Loucy (cell line): ENCODE data around the gene MAN1B1.

ENCODE experiments used
- H2AFZ ChIP-seq: fragments of 200-600 bp; sonication (generic); 2 replicates; pipeline ENCODE4 v1.6.0; 2016; ENCODE audit warnings: antibody characterized with exemption, mild to moderate bottlenecking, low read length, moderate library complexity
- H3F3A ChIP-seq: fragments of 200-600 bp; 2 replicates; pipeline ENCODE4 v1.6.0; 2016; ENCODE audit warnings: antibody characterized with exemption, low read depth, mild to moderate bottlenecking
- H3K27me3 ChIP-seq: fragments of 200-600 bp; sonication (generic); 2 replicates; pipeline ENCODE4 v1.6.1; 2014; ENCODE audit warnings: low read length, mild to moderate bottlenecking; ENCODE audit not compliant: insufficient read depth, poor library complexity, severe bottlenecking
- H3K36me3 ChIP-seq: fragments of 200-600 bp; sonication (generic); 2 replicates; pipeline ENCODE4 v1.6.1; 2016; ENCODE audit warnings: low read length; ENCODE audit not compliant: insufficient read depth
- H3K4me1 ChIP-seq: fragments of 200-600 bp; sonication (generic); 2 replicates; pipeline ENCODE4 v1.5.1; 2014; ENCODE audit warnings: low read length, mild to moderate bottlenecking; ENCODE audit not compliant: insufficient read depth, poor library complexity, severe bottlenecking
- H3K4me2 ChIP-seq: fragments of 200-600 bp; sonication (generic); 2 replicates; pipeline ENCODE4 v1.6.0; 2014; ENCODE audit warnings: antibody characterized with exemption, low read length, low read depth, mild to moderate bottlenecking; ENCODE audit not compliant: poor library complexity, severe bottlenecking
- H3K4me3 ChIP-seq: fragments of 200-600 bp; sonication (generic); 2 replicates; pipeline ENCODE4 v1.5.1; 2014; ENCODE audit warnings: low read length, mild to moderate bottlenecking, mixed read lengths; ENCODE audit not compliant: poor library complexity, severe bottlenecking
- H3K79me2 ChIP-seq: fragments of 200-600 bp; sonication (generic); 2 replicates; pipeline ENCODE4 v1.6.1; 2014; ENCODE audit warnings: low read length; ENCODE audit not compliant: insufficient read depth
- H3K9ac ChIP-seq: fragments of 200-600 bp; sonication (generic); 2 replicates; pipeline ENCODE4 v1.6.0; 2014; ENCODE audit warnings: mild to moderate bottlenecking, low read depth, low read length, moderate library complexity; ENCODE audit not compliant: poor library complexity, severe bottlenecking
- H3K9me2 ChIP-seq: fragments of 200-600 bp; sonication (generic); replicated peaks from 2 replicates; pipeline ENCODE4 v1.6.1; 2016; ENCODE audit warnings: low read depth, low read length, mixed read lengths
- H3K9me3 ChIP-seq: fragments of 200-600 bp; sonication (generic); 2 replicates; pipeline ENCODE4 v1.6.1; 2014; ENCODE audit warnings: mild to moderate bottlenecking, antibody characterized with exemption, low read length, low read depth; ENCODE audit not compliant: insufficient read depth
- H4K20me1 ChIP-seq: fragments of 200-600 bp; sonication (generic); 2 replicates; pipeline ENCODE4 v1.6.0; 2014; ENCODE audit warnings: antibody characterized with exemption, low read length, mild to moderate bottlenecking; ENCODE audit not compliant: insufficient read depth, poor library complexity, severe bottlenecking
- EZH2phosphoT487 ChIP-seq: fragments of 200-600 bp; IDR thresholded peaks from 2 replicates; pipeline ENCODE4 v1.6.1; 2018; ENCODE audit warnings: antibody characterized with exemption, mild to moderate bottlenecking, moderate library complexity, borderline replicate concordance
- TF ChIP-seq, protein P1 (sequence below): fragments of 200-600 bp; sonication (generic); conservative IDR thresholded peaks from 2 replicates; pipeline ENCODE4 v1.5.1; 2014; ENCODE audit warnings: mild to moderate bottlenecking, antibody characterized with exemption, low read length

Gene MAN1B1

DNA sequence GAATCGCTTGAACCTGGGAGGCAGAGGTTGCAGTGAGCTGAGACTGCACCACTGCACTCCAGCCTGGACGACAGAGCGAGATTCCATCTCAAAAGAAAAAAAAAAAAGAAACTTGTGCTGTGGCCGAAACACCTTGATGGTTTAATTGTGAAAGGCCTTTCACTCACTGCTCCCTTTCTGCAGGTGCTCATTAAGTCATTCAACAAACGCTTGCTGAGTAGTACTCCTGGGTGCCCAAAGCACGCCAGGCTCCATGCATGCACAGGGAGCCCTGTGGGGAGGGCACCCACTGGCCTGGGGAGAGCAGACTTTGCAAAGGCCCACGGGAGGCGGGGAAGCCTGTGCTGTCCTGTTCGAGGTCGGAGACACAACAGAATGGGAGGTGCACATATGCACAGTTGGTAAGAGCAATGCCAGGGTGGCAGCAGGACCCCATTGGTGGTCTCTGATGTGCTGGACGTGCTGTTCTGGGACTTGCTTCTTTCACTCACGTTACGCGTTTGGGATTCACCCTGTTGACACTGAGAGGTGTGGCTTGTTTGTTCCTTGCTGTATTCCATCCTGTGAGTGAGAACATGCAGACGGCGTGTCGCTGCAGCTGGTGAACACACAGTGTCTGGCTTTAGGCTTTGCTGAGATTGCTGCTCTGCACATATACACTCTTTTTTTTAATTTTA, 29.9 kb upstream of the MAN1B1 start:
- H3K4me3 ChIP-seq: no peak overlapping the region
- no peak overlapping the region for H2AFZ ChIP-seq
- no peaks in the 10 kb centered on the region for H4K20me1 ChIP-seq
- no peak overlapping the region for H3K4me2 ChIP-seq
- TF ChIP-seq, protein P1, sequence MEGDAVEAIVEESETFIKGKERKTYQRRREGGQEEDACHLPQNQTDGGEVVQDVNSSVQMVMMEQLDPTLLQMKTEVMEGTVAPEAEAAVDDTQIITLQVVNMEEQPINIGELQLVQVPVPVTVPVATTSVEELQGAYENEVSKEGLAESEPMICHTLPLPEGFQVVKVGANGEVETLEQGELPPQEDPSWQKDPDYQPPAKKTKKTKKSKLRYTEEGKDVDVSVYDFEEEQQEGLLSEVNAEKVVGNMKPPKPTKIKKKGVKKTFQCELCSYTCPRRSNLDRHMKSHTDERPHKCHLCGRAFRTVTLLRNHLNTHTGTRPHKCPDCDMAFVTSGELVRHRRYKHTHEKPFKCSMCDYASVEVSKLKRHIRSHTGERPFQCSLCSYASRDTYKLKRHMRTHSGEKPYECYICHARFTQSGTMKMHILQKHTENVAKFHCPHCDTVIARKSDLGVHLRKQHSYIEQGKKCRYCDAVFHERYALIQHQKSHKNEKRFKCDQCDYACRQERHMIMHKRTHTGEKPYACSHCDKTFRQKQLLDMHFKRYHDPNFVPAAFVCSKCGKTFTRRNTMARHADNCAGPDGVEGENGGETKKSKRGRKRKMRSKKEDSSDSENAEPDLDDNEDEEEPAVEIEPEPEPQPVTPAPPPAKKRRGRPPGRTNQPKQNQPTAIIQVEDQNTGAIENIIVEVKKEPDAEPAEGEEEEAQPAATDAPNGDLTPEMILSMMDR: no peak
- no peak for TF ChIP-seq EZH2phosphoT487
- H3F3A ChIP-seq: no peaks in the 10 kb centered on the region; the same call in 1 of the 2 replicates
- H3K9me2 ChIP-seq: no peaks in the 10 kb centered on the region
- no peaks in the 10 kb centered on the region for H3K27me3 ChIP-seq
- no peaks in the 10 kb centered on the region for H3K9me3 ChIP-seq
- H3K79me2 ChIP-seq: no peaks in the 10 kb centered on the region
- H3K4me1 ChIP-seq: no peaks in the 10 kb centered on the region
- H3K36me3 ChIP-seq: no peaks in the 10 kb centered on the region
- H3K9ac ChIP-seq: no peak overlapping the region

DNA sequence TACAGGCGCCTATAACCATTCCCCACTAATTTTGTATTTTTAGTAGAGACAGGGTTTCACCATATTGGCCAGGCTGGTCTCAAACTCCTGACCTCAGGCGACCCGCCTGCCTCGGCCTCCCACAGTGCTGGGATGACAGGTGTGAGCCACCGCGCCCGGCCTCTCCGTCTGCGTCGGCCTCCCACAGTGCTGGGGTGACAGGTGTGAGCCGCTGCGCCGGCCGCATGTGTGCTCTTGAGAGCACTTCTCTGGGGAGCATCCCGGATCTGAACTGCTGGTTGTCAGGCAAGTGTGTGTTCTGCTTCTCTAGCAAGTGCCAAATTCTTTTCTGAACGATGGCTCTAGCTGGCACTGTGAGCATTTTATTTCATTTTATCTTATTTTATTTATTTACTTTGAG, 29.2 kb upstream of the MAN1B1 start:
- no peak overlapping the region for H3K9ac ChIP-seq
- H3K9me2 ChIP-seq: no peaks in the 10 kb centered on the region
- no peaks in the 10 kb centered on the region for H3K79me2 ChIP-seq
- no peaks in the 10 kb centered on the region for H3K4me1 ChIP-seq
- H4K20me1 ChIP-seq: no peaks in the 10 kb centered on the region
- no peak overlapping the region for H2AFZ ChIP-seq
- TF ChIP-seq, protein P1: no peak
- TF ChIP-seq EZH2phosphoT487: no peak
- H3K27me3 ChIP-seq: no peaks in the 10 kb centered on the region
- H3K4me3 ChIP-seq: no peak overlapping the region
- no peaks in the 10 kb centered on the region; the same call in 1 of the 2 replicates for H3F3A ChIP-seq
- H3K36me3 ChIP-seq: no peaks in the 10 kb centered on the region
- H3K9me3 ChIP-seq: no peaks in the 10 kb centered on the region
- no peak overlapping the region for H3K4me2 ChIP-seq

DNA sequence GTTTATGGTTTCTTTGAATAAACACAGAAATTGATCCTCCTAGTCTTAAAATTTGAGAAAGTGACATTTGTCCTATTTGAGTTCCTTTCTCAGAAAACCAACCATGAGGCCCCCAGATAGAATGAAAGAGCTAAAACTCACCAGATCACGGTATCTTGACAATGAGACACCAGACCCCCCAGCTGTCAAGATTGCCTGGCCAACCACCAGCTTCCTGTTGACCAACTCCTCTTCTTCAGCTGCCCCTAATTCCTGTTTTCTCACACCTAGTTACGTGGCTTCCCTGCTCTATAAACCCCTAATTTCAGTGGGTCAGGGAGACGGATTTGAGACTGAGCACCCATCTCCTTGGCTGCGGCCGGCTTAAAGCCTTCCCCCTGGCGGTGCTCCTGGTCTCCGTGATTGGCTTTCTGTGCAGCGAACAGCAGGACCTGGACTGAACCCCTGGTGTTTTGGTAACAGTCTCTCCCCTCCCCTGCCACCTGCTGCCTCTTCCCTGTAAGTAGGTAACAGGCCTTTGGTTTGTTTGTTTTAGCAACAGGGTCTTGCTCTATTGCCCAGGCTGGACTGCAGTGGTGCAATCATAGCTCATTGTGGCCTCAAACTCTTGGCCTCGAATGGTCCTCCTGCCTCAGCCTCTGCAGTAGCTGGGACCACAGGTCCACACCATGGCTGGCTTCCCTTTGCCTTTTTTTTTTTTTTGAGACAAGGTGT, 28.1 kb upstream of the MAN1B1 start:
- Histone ChIP-seq H3K36me3 (no peaks in the 10 kb centered on the region), H3K4me3 (no peak overlapping the region), H3K4me1 (no peaks in the 10 kb centered on the region), H3K4me2 (no peak overlapping the region), H4K20me1 (no peaks in the 10 kb centered on the region), H3K9me3 (no peaks in the 10 kb centered on the region), H2AFZ (no peak overlapping the region), H3F3A (no peaks in the 10 kb centered on the region; the same call in 1 of the 2 replicates), H3K79me2 (no peaks in the 10 kb centered on the region), H3K27me3 (no peaks in the 10 kb centered on the region), H3K9ac (no peak overlapping the region), H3K9me2 (no peaks in the 10 kb centered on the region)
- TF ChIP-seq, protein P1: no peak
- no peak for TF ChIP-seq EZH2phosphoT487
